ENCODE results near the gene MAIP1.

The MAIP1 gene

DNA sequence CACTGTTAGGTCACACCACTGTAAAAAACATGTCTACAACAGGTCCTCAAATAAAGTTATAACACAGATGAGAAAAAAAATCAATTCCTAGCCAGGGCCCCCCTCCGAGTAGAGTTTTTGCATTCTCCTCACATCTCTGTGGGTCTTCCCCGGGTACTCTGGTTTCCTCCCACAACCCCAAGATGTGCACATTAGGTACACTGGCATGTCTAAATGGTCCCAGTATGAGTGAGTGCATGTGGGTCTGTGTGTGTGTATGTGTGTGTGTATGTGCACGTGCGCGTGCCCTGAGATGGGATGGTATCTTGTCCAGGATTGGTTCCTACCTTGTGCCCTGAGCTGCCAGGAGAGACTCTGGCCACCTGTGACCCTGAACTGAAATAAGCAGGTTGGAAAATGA lies 5.0 kb upstream of the MAIP1 start:
- no peak for DNase-seq (ENCODE audit: low spot score)

DNA sequence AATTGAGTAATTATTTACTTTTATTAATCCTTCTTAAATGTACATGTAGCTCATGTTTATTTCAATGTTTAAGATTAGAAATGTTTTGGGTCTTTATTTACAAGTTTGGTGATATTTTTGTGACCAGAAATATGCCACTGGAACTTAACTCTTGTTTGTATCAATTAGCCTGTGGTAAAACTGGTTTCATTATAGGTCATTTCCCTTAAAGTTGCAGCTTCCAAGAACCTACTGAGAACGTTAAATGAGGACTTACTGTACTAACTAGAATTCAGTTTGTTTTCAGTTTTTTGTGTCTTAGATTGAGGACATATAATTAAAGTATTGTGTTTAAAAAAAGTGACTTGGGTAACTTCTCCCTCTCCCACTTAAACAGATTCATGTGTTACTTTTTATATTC lies 4.4 kb upstream of the MAIP1 start:
- DNase-seq (ENCODE audit: low spot score) = no peak

DNA sequence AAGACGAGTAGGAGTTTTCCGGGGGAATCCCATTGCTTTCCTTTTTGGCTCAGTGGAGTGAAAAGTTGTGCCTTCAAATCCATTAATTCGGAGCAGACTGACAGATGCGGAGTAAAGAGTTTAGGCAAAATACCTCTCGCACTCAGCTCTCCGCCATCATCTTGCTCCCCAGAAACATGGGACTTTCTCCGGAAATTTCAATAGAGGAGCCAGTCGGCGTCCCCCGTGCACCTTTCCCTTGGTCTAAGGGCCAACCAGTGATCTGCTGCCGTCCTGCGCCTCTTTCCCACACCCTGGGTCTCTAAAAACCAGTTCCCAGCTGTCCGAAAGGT lies 409 bp upstream of the MAIP1 start:
- DNase-seq (ENCODE audit: low spot score) = no peak

DNA sequence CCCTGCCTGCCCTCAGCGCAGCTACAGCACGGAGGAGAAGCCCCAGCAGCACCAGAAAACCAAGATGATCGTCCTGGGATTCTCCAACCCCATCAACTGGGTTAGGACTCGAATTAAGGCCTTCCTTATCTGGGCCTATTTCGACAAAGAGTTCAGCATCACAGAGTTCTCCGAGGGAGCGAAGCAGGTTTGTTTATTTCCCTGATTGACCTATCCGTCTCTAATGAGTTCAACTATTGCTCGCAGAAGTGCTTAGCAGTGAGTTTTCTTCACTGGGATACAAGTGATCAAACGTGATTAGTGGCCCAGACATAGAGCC lies 639 bp downstream of the MAIP1 start:
- DNase-seq (ENCODE audit: low spot score) = no peak

DNA sequence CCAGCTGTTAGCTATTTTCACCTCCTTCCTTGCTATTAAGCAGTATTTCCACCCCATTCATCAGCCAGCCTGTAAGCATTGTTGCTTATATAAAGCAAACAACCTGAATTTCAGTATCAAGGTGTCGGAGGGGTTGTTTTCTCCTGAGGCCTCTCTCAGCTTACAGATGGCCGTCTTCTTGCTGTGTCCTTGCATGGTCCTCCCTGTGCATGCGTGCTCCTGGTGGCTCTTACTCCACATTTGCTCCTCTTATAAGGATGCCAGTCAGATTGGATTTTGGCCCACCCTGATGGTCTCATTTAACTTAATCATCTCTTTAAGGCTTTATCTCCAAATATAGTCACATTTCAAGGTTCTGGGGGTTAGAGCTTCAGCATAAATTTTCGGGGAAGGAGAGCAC lies 2.6 kb downstream of the MAIP1 start:
- no peak for DNase-seq (ENCODE audit: low spot score)

DNA sequence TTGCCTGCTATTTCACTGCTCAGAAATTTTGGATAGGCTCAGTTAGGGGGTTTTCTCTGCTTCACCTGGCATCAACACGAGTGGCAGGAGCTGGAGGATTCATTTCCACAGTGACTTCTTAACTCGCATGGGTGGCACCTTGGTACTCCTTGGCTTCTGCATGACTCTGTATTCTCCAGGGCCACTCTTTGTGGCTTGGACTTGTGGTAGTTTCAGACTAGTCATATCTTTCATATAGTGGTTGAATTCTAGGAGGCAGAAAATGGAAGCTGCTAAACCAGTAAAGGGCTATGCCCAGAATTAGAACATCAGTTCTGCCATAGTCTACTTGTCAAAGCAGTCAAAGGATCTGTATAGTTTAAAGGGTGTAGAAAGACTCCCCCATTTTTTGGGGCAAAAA lies 6.8 kb downstream of the MAIP1 start:
- no peak for DNase-seq (ENCODE audit: low spot score)

DNA sequence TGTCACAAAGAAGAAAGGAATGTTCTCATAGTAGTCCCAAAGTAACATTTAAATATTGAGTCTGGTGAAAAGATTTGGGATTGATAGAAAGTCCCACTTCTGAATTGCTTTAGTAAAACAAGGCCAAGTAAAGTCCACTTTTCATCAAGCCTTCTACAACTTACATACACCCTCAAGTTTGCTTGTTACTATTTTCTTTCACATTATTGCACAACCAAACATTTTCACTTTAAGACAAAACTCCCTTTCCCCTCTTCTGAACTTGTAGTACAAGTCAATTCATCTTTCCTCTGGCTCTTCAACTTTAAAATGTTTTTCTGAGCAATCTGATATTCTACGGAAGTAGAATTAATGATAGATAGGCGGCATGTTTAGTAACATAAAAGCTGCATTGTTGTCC lies 11.0 kb downstream of the MAIP1 start:
- DNase-seq (ENCODE audit: low spot score) = no peak

DNA sequence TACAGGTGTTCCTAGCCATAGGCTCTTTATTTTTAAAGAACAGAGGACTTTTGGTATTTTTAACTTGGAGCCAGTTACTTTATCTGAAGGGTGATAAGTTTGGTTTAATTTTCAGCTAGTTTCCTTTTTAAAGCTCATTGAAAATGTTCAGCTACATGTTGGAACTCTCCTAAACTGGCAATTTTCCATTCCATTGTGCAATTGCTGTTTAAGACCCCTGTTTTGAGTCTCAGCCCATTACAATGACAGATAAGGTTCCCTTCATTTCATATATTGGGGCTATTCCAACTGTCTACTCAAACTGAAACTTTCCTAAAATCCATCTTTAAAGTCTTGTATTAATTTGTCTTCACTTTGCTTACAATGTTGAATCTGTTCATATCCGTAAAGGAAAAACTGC lies 11.6 kb downstream of the MAIP1 start:
- DNase-seq (ENCODE audit: low spot score) = no peak

DNA sequence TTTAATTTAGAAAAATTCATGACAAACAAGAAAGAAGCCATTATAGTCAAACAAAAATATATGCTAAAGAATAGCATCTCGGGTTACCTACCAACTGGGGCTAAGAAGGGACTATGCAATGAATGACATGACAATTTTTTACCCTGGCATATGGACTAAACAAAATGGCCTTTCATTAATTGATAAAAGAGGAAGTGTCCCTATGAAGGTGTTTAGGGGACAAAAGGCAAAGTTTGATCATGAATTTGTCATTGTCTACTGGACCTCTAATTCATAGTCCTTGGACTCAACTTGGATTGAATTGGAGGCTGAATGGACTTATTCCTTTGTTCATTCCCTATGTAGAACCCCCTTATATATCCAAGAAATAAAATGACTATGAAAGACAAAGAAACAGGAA lies 12.7 kb downstream of the MAIP1 start:
- no peak for DNase-seq (ENCODE audit: low spot score)

DNA sequence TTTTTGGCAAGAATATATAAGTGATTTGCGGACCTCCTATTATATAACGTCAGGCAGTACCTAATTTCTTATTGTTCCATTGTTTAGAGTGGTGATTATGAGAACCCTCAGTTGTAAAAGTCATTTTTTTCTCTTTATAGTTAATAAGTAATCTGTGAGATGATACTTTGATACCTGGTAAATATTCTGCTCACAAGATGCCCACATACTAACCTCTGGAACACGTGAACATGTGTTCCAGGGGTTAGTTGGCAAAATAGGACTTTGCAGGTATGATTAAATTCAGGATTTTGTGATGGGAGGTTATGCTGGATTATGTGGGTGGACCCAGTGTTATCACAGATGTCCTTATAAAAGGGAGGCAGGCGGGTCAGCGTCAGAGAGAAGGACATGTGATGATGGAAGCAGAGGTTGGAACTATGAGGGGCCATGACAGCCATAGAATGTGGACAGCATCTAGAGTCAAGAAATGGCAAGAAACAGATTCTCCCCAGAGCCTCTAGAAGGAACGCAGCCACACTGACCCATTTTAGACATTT lies 16.8 kb downstream of the MAIP1 start:
- DNase-seq (ENCODE audit: low spot score) = no peak

DNA sequence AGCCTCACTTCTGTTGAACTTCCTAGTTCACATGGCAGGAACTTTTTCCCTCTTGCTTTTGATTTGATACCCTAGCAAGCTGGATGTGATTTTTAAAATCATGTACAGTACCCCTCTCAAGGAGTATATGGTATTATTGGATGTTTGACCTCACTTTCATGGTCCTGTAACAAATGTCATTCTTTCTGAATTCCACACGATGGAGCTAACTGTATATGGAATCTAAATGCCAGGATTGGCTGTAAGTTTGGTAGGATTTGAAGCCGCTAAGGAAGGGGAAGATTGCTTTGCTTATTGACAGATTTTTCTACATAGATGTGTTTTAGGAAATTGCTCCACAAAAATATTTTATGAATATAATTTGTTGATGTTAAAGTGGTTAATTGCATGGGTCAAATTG lies 18.3 kb downstream of the MAIP1 start:
- no peak for DNase-seq (ENCODE audit: low spot score)

DNA sequence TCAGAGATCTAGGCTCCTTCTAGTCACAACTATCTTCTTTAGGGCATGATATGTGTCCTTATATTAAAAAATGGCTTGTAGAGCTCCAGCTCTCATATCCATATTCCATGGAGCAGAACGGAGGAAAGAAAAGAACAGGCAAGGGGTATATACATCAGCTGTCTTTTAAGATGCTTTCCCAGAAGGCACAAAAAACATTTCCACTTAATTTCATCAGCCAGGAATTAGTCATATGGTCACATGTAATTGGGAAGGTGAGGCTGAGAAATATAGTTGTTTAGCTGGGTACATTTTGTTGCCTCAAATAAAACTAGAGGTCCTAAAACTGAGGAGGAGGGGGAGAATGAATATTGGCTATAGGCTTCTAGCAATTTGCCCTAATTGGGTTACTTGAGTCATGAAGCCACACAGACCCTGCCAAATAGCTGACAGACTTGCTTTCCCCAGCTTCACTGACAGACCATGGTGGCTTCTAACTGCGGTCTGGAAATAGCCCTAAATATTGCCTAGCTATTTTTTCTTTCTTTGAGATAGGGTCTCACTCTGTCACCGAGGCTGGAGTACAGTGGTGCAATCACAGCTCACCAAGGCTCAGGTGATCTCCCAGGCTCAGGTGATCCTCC lies 20.0 kb downstream of the MAIP1 start:
- DNase-seq (ENCODE audit: low spot score) = no peak

DNA sequence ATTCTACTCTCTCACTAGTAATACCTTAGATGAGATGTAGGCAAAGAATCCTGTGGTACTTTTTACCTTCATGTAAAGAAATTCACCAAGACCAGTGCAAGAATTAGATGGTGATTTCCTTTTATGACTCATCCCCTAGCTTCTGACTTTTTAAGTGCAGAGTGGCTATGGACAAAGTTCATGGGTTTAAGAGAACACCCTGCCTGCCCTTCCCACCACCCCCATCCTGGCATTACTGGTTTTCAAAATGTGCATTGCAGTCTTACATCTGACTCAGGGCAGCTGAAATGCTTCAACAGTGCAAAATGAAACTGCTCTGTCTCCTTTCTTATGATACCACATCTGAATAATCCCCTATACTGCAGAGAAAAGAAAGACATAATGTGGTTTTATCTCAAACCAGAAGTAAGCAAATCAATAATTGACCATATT lies 22.6 kb downstream of the MAIP1 start:
- no peak for DNase-seq (ENCODE audit: low spot score)

DNA sequence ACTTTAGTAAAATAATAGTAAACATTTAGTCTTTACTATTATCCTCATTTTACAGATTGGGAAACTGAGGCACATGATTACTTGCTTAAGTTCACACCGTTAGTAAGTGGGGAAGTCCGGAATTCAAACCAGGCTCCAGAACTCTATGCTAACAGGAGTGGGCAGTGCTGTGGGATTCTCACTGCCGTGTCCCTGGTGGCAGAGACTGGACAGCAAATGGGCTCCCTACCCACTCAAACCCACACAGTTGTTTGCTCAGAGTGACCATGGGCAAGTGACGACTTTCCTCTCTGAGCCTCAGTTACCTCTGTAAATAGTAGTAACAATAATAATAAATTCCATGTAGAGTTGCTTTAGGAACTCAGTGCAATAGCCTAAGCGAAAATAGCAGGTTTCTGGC lies 24.0 kb downstream of the MAIP1 start:
- no peak for DNase-seq (ENCODE audit: low spot score)

DNA sequence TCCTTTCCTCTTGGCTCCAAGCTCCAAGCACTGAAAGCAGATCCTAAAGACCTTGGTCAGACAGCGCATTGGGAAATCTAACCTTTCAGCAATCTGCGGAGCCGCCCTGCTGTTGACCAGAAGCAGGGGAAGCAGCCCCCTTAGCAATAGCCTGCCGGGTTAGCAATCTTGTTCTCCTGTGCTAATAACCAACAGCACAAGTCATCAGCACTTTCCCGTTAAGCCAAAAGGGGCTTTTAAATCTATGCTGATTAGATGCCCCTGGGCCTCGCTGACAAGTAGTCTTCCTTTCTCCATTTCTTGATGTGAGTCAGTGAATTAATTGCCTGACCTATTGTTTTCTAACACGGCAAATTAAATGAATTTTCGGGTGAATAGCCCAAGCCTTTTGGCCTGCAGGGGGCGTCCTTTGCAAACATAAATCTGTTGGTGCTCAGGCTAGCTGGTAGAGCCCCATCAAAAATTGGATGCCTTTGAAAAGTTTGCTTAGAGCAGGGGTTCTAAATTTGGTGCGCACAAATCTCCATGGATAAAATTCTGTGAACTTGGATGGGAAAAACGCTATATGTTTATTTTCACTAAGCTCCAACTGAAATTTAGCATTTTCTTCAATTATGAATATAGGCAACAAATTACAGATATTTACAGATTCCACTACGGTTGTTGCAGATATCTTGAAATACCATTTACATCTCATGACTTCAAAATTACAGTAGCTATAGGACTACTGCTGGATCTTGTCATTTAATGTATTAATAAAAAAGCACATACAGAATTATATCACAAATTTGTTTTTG lies 24.6 kb downstream of the MAIP1 start:
- peak; percentile 79 for DNase-seq (ENCODE audit: low spot score)

DNA sequence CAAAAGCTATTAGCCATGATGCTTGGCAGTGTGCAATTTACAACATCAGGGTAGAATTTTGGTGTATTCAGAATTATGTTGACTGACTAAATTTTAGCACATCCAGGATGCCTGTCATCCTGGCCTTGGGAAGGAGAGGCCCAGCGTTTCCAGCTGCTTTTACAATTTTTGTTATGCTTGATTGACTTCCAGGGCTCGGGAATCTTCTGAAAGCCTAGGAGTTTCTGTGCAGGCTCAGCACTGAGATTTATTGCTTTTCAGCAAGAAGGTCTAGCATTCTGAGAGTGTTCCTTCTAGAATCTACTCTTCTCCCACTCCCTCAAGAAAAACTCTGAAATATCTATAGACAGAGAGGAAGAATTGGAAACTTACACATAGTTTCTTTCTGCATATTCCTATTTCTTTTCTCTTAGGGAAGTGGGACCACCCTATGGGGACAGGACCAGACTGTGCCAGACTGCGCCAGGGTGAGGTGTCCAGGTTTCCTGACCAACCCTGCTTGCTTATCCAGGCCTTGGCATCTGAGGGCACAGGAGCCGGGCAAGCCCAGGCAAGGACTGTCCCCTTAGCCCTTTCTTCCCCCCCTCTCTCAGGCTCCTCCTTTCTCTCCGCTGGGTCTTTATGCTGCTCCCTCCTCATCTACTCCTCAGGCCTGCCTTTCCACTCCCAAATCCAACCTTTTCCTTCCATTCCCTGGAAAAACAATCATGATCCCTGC lies 26.9 kb downstream of the MAIP1 start:
- no peak for DNase-seq (ENCODE audit: low spot score)

DNA sequence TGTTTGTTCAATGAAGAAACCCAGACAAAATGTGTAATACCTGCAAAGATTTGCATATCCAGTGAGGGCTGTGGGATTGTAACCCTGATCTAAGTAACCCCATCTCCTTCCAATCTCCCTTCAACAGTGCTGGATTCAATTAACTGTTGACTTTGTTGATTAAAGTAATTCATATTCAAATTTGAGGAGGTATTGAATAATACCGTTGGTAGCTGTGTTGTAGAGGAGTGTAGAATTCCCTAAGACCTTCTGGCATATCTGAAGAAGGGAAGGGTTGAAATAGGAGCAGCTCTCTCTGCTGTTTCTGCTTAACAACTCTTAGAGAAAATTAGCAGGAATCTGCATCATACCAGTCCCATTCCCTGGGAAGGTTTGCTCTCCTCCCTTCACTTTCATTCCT lies 28.2 kb downstream of the MAIP1 start:
- no peak for DNase-seq (ENCODE audit: low spot score)

DNA sequence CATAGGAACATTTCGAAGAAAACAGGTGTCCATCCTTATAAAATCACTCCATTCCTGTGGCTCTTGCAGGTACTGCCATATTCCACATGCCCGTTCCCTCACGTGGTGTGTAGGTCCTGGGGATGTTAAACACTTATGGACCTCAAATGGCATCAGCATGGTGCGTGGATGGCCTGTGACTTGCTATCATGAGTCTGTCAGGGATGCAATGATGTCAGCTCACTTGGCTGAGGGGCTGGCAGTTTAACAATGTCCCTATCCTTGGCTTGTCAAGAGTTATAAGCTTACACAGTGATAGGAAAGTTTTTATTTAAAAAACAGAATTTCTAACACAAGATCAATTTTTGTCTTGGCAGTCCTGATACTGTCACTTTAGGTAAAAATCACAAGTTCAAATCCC lies 28.8 kb downstream of the MAIP1 start:
- no peak for DNase-seq (ENCODE audit: low spot score)

DNA sequence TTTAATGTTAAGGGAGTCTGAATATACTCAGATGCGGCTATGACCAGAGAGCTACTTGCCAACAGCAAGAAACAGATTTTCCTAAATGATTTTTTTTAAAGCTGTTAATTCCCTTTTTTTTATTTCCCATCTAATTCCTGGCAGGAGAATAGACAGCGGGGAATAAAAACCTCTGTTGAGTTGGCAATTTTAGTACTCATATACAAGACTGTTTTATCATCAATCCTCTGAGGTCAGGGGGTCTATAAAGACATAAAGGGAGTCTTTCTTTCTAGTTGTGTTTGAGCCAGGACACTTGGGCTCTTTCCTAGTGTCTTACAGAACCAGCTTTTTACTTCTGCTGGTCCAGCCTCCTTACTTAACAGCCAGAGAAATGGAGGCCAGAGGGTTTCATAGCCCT lies 29.4 kb downstream of the MAIP1 start:
- DNase-seq (ENCODE audit: low spot score) = no peak

DNA sequence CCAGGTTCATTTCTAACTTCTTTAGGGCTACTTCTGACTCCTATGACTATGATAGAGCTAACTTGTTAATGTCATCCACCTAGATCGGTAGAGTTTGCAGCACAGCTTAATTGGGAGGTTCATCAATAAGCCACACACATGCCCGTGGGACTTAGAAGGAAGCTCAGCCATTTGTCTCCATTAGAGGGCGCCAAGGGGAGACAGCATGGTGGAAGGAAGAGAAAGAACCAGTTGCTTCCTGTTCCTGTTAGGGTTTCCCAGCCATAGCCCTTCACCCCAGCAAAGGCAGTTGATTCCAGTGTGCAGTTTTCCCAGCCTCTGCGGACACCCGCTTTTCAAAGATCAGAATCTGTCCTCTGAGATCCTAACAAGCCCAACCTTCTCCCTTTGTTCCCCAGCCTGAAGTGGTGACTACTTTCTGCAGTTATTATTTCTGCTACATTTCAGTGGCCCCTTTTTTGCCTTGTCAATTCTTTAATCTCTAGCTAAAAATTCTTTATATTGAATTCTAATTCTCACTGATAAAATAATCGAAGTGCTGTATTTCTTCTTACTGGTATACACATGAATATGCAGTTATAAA lies 30.3 kb downstream of the MAIP1 start:
- DNase-seq (ENCODE audit: low spot score) = peak; percentile 55

DNA sequence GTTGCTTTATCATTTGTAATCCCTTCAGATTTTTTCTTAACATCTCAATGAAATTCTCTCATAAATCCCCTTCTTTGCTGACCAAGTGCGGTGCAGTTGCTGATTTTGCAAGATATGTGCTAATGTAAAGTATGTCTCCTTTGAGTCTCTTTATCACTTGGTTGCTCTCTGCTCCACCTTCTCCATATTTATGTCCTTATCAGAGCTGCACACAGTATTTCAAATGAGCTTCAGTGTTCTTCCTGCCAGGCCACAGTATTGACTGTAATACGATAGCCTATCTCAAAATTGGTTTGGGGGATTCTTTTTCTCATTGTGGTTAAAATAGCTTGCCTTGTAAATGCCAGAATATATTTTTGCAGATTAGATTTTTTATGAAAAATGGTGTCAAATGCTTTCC lies 32.2 kb downstream of the MAIP1 start:
- DNase-seq (ENCODE audit: low spot score) = no peak

DNA sequence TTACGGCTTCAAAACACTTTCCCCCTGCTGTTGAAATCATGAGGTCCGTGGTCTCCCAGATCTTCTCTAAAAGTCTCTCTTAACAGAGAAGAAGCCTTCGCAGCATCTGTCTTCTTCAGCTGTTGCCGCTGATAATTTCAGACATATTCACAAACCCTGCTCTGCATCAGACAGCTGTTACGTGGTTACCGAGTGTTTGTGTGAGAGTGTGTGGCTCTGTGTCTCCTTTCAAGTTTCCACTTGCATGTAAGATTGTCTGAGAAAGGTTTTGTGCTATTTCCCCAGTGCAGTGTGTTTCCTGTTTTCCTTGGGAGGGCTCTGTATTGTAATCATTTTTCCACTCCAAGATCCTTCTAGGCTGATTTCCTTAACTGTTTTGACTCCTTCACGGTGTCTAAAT lies 32.8 kb downstream of the MAIP1 start:
- DNase-seq (ENCODE audit: low spot score) = no peak

DNA sequence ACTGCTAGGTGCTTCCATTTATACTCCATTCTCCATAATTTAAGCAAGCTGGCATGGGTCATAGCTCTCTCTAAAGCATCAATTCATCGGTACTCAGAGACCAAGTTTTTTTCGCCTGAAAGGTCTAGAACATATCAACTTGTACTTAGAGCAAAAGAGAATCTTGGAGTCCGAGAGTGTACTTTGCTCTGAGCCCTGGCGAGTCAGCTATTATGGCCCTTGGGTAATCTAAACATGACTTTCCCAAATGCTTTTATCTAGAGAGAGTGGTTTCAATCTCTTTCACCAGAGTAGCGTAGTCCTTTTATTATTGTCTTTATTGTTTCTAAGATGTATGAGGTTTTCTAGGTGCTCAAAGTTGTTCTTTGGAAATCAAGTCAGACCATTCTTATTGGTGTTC lies 34.4 kb downstream of the MAIP1 start:
- no peak for DNase-seq (ENCODE audit: low spot score)
